CD8-positive, alpha-beta memory T cell (primary cell): ENCODE data around the gene FCGR3B. TPM values are rescaled to one million over a fixed set of nuclear protein-coding genes. Genes with fewer than 3 reads are reported as not detected.
"Not testable (repeated sequence)": the region's sequence is repeated elsewhere in the genome, so short reads cannot be mapped to it uniquely, and the experiment has no call there.

ENCODE experiments used
- CTCF ChIA-PET: fragments of 350-600 bp; sonication (Branson Sonifier 250); formaldehyde crosslinking; loops from one replicate; lab custom pipeline; 2021; ENCODE audit warnings: antibody characterized with exemption; lab: Charles Lee
- POLR2A ChIA-PET: fragments of 350-600 bp; sonication (Branson Sonifier 250); formaldehyde crosslinking; loops from one replicate; lab custom pipeline; 2021; ENCODE audit warnings: antibody characterized with exemption; lab: Charles Lee
- DNase-seq, 5 donors: peaks; one replicate each; pipeline versions ENCODE4 v3.0.0 to v3.0.0-alpha.2; 2020 to 2022; ENCODE audit warnings: mixed read lengths in 1 of 5
- H3K27ac ChIP-seq: one replicate; pipeline ENCODE4 v1.7.0; 2013; ENCODE audit warnings: low read depth, mild to moderate bottlenecking, low read length, moderate library complexity
- H3K27me3 ChIP-seq: 2 replicates; pipeline ENCODE4 v1.7.0; 2013; ENCODE audit warnings: low read length, mild to moderate bottlenecking; ENCODE audit not compliant: insufficient read depth, poor library complexity, severe bottlenecking
- H3K36me3 ChIP-seq: 2 replicates; pipeline ENCODE4 v1.7.0; 2013; ENCODE audit warnings: mild to moderate bottlenecking, low read length, moderate library complexity; ENCODE audit not compliant: insufficient read depth
- H3K4me1 ChIP-seq: 2 replicates; pipeline ENCODE4 v1.7.0; 2013; ENCODE audit warnings: mild to moderate bottlenecking, low read length, moderate library complexity; ENCODE audit not compliant: insufficient read depth
- H3K4me3 ChIP-seq: 2 replicates; pipeline ENCODE4 v1.7.0; 2013; ENCODE audit warnings: mild to moderate bottlenecking, low read length
- H3K9me3 ChIP-seq: 2 replicates; pipeline ENCODE4 v1.7.0; 2013; ENCODE audit warnings: mild to moderate bottlenecking, low read length
- H3K27ac Mint-ChIP-seq, 8 donors: one replicate each; pipeline ENCODE4 v1.8.0; 2020 to 2021; ENCODE audit warnings: mixed read lengths in 8 of 8, mild to moderate bottlenecking in 6 of 8, inconsistent platforms in 3 of 8, moderate library complexity in 3 of 8
- H3K27me3 Mint-ChIP-seq, 2 donors: one replicate each; pipeline ENCODE4 v1.8.0; 2020 to 2021; ENCODE audit warnings: mixed read lengths in 2 of 2, mild to moderate bottlenecking in 1 of 2, moderate library complexity in 1 of 2
- H3K36me3 Mint-ChIP-seq, 3 donors: one replicate each; pipeline ENCODE4 v1.8.0; 2020 to 2021; ENCODE audit warnings: mixed read lengths in 3 of 3, inconsistent platforms in 1 of 3, mild to moderate bottlenecking in 1 of 3
- H3K4me1 Mint-ChIP-seq, 3 donors: one replicate each; pipeline ENCODE4 v1.8.0; 2020 to 2021; ENCODE audit warnings: mixed read lengths in 3 of 3, inconsistent platforms in 1 of 3, mild to moderate bottlenecking in 1 of 3
- H3K4me3 Mint-ChIP-seq, 7 donors: one replicate each; pipeline ENCODE4 v1.8.0; 2020 to 2021; ENCODE audit warnings: mixed read lengths in 7 of 7, mild to moderate bottlenecking in 6 of 7, moderate library complexity in 4 of 7, inconsistent platforms in 2 of 7
- H3K9me3 Mint-ChIP-seq, 5 donors: one replicate each; pipeline ENCODE4 v1.8.0; 2020 to 2022; ENCODE audit warnings: mixed read lengths in 5 of 5, mild to moderate bottlenecking in 3 of 5, moderate library complexity in 2 of 5, inconsistent platforms in 1 of 5
- polyA plus RNA-seq: library from polyadenylated mRNA; unstranded; fragments of 300-500 nt; fragmentation: Illumina TruSeq; gene quantifications from one replicate; pipeline ENCODE4 v1.2.3, GENCODE V29; 2021
- total RNA-seq, 2 experiments: library from RNA; stranded (reverse); gene quantifications; one replicate each; pipeline ENCODE4 v1.2.3, GENCODE V29; 2021

Gene FCGR3B
- total and polyA plus RNA-seq, 3 experiments from 2014 or later = 0.46 TPM; not detected in 2

- H3K4me3 Mint-ChIP-seq, H3K27ac ChIP-seq, H3K4me3 ChIP-seq, H3K36me3 ChIP-seq, H3K27ac Mint-ChIP-seq, H3K36me3 Mint-ChIP-seq, DNase-seq, H3K9me3 Mint-ChIP-seq, H3K27me3 ChIP-seq, H3K27me3 Mint-ChIP-seq, POLR2A ChIA-PET, H3K9me3 ChIP-seq, H3K4me1 ChIP-seq: not testable (repeated sequence)
- H3K4me1 Mint-ChIP-seq = peaks cover 13 to 20% (median 16%) of the 10 kb centered on the region in 3 donors
- CTCF ChIA-PET = interaction anchor here (1.1 to 1.6 kb wide), 2 partner anchors 93 to 98 kb away, joined by 3 read pairs; no protein-coding TSS in a partner anchor
These were observed 13.9 kb upstream of the FCGR3B start for GRCh38 chr1:161644855-161645254.

DNA sequence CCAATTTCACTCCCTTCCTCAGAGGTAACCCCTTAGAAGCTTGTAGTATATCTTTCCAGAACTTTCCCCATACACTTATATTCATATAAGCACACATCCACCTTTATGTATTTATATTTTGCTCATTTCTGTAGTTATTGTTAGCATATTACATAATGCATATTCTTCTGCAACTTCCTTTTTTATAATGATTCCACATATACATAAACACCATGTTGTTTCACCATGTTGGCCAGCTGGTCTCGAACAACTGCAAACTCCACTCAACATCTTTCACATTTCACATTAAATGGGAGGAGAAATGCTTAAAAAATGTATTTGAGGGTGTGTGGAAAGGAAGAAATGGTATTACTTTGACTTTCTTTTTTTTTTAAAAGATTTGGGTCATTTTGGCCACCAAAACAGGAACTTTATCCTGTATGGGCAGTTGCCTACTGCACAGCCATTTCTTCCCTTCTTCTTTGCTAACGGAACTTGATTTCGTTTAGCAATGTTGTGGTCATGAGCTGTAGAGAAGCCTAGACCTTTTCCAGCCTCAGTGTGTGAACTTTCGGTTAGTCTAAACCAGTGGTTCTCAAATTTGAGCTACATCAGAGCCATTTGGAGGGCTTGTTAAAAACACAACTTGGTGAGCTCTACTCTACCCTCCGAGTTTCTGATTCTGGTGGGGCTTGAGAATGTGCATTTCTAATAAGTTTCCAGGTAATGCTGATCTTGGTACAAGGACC lies 12.7 kb upstream of the FCGR3B start:
- H3K27ac ChIP-seq, H3K36me3 Mint-ChIP-seq, H3K4me1 ChIP-seq, H3K36me3 ChIP-seq, CTCF ChIA-PET, POLR2A ChIA-PET, H3K9me3 Mint-ChIP-seq, H3K9me3 ChIP-seq, H3K4me3 ChIP-seq, DNase-seq, H3K27me3 ChIP-seq, H3K27me3 Mint-ChIP-seq: not testable (repeated sequence)
- Mint-ChIP-seq H3K4me3 (peak overlapping the region in 2 of 7 donors; percentile 11 to 45), H3K27ac (peak overlapping the region in 1 of 8 donors; percentile 25), H3K4me1 (peaks cover 13 to 20% (median 16%) of the 10 kb centered on the region in 3 donors)

DNA sequence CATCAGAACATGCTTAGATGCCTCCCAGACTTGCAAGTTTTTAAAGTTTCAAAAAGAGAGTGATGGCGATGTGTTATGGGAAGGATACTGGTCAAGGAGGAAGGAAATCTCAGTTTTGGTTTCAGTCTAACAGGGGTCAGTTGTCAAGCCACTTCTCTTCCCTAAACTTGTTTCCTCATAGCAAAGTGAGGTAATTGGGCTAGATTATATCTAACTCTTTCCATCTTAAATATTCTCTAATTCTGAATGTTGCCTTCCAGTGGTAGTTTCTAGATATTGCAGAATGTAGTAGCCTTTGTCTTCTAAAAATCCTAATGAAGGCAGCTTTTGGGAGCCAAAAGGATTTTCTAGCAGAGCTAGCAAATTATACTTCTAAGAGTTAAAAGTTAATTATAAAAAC lies 11.7 kb upstream of the FCGR3B start:
- H3K27ac Mint-ChIP-seq = peak overlapping the region in 2 of 8 donors; percentile 24 to 70
- not testable (repeated sequence) for H3K4me3 ChIP-seq, H3K4me1 ChIP-seq

GRCh38 chr1:161639203-161639602 lies 8.2 kb upstream of the FCGR3B start:
- H3K27me3 ChIP-seq, H3K36me3 Mint-ChIP-seq, H3K4me3 Mint-ChIP-seq, H3K9me3 Mint-ChIP-seq, H3K4me3 ChIP-seq, H3K27ac ChIP-seq, H3K27me3 Mint-ChIP-seq, POLR2A ChIA-PET, H3K4me1 ChIP-seq, H3K36me3 ChIP-seq, H3K27ac Mint-ChIP-seq, CTCF ChIA-PET, DNase-seq, H3K9me3 ChIP-seq: not testable (repeated sequence)
- H3K4me1 Mint-ChIP-seq = peaks cover 19 to 33% (median 30%) of the 10 kb centered on the region in 3 donors

More for the DNA sequence above, 11.7 kb upstream of the FCGR3B start:
- CTCF ChIA-PET, POLR2A ChIA-PET, H3K27ac ChIP-seq, H3K27me3 Mint-ChIP-seq, H3K9me3 Mint-ChIP-seq, H3K9me3 ChIP-seq, H3K36me3 ChIP-seq, H3K27me3 ChIP-seq, DNase-seq, H3K36me3 Mint-ChIP-seq: not testable (repeated sequence)
- H3K4me3 Mint-ChIP-seq = peak overlapping the region in 3 of 7 donors; percentile 29 to 61 (median 47)
- peaks cover 12 to 19% (median 16%) of the 10 kb centered on the region in 3 donors for H3K4me1 Mint-ChIP-seq

DNA sequence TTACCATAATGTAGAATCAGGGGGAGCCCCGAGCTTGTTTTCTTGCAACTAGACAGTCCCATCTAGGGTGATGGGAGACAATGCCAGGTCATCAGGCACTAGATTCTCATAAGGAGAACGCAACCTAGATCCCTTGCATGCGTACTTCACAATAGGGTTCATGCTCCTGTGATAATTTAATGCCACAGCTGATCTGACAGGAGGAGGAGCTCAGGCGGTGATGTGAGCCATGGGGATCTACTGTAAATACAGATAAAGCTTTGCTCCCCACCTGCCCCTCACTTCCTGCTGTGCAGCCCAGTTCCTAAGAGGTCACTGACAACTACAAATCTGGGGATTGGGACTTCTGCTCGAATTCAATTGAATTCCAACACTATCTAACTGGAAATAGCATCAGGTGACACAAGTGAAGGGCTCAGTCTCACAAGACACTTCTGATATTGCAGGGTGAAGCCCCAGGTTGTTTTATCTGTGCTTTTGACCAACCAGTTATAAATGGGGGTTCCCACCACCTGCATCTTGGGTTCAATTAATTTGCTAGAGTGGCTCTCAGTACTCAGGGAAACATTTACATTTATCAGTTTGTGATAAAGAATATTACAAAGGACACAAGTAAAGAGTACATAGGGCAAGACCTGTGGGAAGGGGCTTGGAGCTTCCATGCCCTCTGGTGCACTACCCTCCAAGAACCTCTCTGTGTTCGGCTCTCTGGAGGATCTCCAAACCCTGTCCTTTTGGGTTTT lies 7.4 kb upstream of the FCGR3B start:
- DNase-seq, H3K36me3 ChIP-seq, H3K36me3 Mint-ChIP-seq, H3K4me3 Mint-ChIP-seq, H3K9me3 Mint-ChIP-seq, H3K9me3 ChIP-seq, H3K4me3 ChIP-seq, H3K27ac ChIP-seq, H3K27ac Mint-ChIP-seq, POLR2A ChIA-PET, H3K4me1 ChIP-seq, H3K27me3 ChIP-seq, H3K27me3 Mint-ChIP-seq, CTCF ChIA-PET: not testable (repeated sequence)
- H3K4me1 Mint-ChIP-seq = peaks cover 18 to 31% (median 27%) of the 10 kb centered on the region in 3 donors

DNA sequence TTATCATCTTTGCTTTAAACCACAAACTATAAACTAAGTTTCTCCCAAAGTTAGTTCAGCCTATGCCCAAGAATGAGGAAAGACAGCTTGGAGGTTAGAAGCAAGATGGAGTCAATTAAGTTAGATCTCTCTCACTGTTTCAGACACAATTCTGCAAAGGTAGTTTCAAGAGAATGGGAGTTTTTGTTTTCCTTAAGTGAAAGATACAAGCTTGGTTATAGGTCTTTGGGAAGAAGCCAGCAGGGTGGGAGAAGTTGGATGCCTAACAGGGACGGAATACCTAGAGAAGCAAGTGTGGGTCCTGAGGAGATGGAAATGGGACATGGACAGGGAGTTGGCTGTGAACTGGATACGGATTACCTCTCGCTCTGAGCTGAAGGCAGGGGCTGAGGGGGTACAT lies 6.0 kb upstream of the FCGR3B start:
- H3K27me3 ChIP-seq, H3K4me3 Mint-ChIP-seq, H3K9me3 ChIP-seq, H3K4me1 ChIP-seq, POLR2A ChIA-PET, CTCF ChIA-PET, H3K27ac ChIP-seq, DNase-seq, H3K4me3 ChIP-seq, H3K36me3 ChIP-seq, H3K9me3 Mint-ChIP-seq, H3K36me3 Mint-ChIP-seq, H3K27me3 Mint-ChIP-seq: not testable (repeated sequence)
- peak overlapping the region in 6 of 8 donors; percentile 12 to 80 (median 56) for H3K27ac Mint-ChIP-seq
- H3K4me1 Mint-ChIP-seq = peaks cover 10 to 19% (median 19%) of the 10 kb centered on the region in 3 donors

DNA sequence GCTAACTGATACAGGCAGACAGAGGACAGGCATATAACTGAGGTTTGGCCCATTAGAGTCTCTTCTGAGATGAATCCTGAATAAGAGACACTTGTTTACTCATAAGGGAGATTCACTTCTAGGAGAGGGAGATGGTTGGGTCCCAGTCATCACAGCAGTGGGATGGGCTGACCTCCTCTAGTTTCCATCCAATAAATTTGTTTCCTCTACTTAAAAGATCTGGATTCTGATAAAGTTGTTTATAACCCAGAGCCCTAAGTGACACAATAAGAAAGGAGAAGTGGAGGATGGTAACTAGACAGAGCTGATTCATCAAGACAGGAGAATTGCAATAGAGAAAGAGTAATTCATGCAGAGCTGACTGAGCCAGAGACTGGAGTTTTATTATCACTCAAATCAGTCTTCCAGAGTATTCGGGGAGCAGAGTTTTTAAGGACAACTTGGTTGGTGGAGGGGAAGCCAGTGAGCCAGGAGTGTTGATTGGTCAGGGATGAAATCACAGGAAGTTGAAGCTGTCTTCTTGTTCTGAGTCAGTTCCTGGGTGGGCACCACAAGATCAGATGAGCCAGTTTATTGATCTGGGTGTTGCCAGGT lies 5.3 kb upstream of the FCGR3B start:
- H3K27me3 ChIP-seq, H3K36me3 ChIP-seq, H3K9me3 ChIP-seq, CTCF ChIA-PET, DNase-seq, H3K4me1 ChIP-seq, POLR2A ChIA-PET, H3K27me3 Mint-ChIP-seq, H3K9me3 Mint-ChIP-seq, H3K4me3 ChIP-seq, H3K36me3 Mint-ChIP-seq: not testable (repeated sequence)
- Mint-ChIP-seq H3K4me3 (peak overlapping the region in 6 of 7 donors; percentile 35 to 72 (median 39)), H3K4me1 (peaks cover 10 to 19% (median 19%) of the 10 kb centered on the region in 3 donors), H3K27ac (peak overlapping the region in 6 of 8 donors; percentile 38 to 92 (median 78))
- H3K27ac ChIP-seq = peak overlapping the region; percentile 9

GRCh38 chr1:161634993-161635392 lies 4.0 kb upstream of the FCGR3B start:
- POLR2A ChIA-PET, CTCF ChIA-PET, DNase-seq, H3K9me3 ChIP-seq, H3K4me3 ChIP-seq, H3K36me3 Mint-ChIP-seq, H3K36me3 ChIP-seq, H3K4me1 ChIP-seq, H3K4me3 Mint-ChIP-seq, H3K27me3 Mint-ChIP-seq, H3K9me3 Mint-ChIP-seq, H3K27me3 ChIP-seq, H3K27ac ChIP-seq, H3K27ac Mint-ChIP-seq: not testable (repeated sequence)
- peaks cover 10 to 19% (median 19%) of the 10 kb centered on the region in 3 donors for H3K4me1 Mint-ChIP-seq
